GM19193 (cell line): Measurements from ENCODE around the gene RAB15.

Experiments used
- POLR2A ChIP-seq: IDR thresholded peaks from 4 replicates; pipeline ENCODE4 v1.6.1; 2011; ENCODE audit not compliant: insufficient read depth, insufficient read length; ENCODE audit errors: extremely low read depth

RAB15 gene

DNA sequence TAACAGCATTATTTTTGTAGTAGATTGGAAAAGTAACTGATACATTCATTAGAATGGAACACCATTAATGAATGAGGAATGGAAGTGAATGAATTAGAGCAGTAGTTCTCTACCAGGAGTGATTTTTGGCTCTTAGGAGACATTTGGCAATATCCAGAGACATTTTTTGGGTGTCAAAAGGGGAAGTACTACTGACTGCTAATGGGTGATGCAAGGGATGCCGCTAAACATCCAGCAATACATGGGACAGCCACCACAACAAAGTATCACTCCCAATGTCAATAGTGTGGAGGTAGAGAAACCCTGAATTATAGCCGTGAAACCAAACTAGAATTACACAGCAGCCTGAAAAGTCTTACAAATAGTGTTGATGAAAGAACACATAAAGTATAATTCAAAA, 56.3 kb downstream of the RAB15 start:
- no peak for TF ChIP-seq POLR2A

DNA sequence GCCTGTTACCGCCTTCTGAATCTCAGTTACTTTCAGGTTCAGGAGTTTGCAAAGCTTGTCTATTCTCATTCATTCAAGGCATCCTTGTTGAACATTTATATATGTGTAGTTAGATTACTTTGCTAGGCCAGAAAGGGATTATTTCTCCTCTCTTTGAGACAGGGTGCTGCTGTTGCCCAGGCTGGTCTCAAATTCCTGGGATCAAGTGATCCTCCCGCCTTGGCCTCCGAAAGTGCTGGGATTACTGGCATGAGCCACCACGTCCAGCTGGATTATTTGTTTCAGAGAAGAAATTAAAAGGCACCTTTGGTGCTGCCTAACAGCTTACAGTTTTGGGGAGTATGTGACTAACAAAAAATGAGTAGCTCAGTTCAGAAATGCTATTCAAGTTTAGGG, 57.1 kb downstream of the RAB15 start:
- no peak for TF ChIP-seq POLR2A

DNA sequence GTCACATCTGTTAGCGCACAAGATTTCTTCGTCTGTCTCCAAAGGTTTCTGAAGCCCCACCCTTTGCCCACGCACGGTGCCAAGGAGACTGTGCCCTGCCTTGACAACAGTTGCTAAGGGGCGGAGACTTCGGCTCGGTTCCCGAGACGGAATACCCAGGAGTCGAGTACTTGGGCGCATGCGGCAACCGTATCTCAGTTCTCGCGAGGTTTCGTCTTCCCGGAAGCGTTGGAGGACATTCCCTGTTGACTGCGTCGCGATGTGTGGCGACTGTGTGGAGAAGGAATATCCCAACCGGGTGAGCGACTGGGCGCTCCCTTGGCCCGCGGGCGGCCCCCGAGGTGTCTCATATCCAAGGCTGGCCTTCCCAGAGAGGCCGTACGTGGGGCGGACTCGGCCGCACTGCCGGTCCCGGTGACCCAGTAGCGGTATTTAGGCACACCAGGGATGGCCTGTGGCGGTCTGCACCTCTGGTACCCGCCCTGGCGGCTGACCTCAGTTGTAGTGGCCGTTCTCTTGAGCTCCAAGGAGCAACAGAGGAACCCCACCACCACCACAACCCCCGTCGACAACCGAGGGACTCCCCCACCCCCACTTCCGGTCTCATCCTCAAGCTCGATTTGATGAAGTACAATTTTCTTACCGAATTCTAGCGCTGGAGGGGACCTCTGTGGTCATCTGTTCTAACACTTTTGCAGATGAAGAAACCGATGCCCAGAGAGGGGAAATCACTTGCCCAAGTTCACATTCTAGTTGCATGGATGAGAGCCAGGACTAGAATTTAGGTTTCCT, 57.7 kb downstream of the RAB15 start, which contains the start of gene CHURC1:
Gene CHURC1 (plus strand): TSS at position 219 of the 792 bp plus-strand sequence. CDS start 41 bp downstream, at position 260.
- TF ChIP-seq POLR2A, result peak; percentile 96

DNA sequence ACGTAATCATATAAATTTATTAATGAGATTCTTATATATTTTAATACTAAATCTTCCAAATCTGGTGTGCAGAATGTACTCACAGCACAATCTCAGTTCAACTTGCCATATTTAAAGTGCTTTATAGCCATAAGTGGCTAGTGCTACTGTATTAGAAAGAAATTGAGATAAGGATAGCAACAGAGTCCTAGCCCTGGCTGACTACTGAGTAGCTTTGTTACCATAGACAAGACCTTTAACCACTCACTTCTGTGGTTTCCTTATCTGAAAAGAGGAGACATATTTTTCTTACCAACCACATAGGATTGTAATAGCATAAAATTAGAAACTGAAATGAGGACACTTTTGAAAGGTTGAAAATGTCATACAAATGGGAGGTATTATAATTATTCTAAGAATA, 59.9 kb downstream of the RAB15 start:
- no peak for TF ChIP-seq POLR2A

DNA sequence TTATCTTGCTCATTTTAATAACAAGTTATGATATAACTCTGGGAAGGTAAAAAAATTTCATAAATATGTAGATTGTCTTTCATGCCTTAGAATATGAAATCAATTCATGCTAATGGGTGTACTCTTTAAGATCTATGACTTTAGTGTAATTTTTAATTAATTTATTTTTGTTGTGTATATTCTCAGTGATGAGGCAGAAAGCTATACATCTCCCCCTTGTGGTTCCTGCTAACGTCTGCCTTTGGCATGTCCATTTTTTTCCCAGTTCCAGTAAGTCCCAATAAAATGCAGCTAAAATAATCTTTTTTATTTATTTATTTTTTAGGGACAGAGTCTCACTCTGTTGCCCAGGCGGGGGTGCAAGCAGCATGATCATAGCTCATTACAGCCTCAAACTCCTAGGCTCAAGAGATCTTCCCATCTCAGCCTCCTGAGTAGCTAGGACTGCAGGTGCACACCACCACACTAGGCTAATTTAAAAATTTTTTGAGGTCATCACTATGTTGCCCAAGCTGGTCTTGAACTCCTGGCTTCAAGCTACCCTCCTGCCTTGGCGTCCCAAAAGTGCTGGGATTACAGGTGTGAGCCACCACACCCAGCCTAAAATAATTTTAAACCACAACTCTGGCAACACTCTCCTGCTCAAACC, 61.2 kb downstream of the RAB15 start:
- no peak for TF ChIP-seq POLR2A

DNA sequence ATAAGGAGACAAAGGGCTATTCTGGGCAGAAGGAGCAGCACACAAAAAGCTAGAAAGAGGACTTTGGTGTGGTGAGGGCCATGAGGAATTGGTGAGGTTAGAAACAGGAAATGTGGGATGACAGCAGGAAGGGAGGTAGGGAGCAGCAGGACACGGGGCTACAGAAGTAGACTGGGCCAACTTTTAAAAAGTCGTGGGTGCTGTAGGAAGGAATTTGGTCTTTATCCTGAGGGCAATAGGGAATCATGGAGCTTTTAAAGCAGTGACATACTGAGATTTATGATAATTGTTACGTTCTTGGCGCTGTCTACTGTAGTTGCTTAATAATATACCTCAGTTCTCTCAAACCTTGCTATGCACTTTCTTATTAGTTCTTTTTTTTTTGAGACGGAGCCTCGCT, 66.1 kb downstream of the RAB15 start:
- no peak for TF ChIP-seq POLR2A

DNA sequence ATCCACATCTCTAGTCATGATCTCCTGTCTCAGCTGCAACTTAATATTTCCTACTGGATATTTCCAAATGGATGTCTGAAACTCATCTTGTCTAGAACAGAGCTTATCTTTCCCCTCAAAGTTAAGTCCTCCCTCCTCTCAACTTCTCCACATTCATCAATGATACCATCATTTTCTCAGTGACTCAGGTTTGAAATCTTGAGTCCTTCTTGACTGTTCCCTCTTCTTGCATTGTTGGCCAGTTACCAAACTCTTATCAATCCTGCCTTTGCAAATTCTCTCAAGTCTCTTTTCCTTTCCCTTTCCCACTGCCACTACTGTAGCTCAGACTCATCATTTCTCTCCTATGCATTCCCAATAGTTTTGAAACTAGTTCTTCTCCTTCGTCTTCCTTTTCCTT, 72.2 kb downstream of the RAB15 start:
- no peak for TF ChIP-seq POLR2A
